CD4-positive, alpha-beta T cell (primary cell): ENCODE data around the gene ZNF836. TPM values are rescaled to one million over a fixed set of nuclear protein-coding genes. Genes with fewer than 3 reads are reported as not detected.

Source experiments
- ATAC-seq: fragments of 200-7000 bp; cut with Tn5 transposase; one replicate; pipeline ENCODE4 v1.10.0; 2022; ENCODE audit warnings: mild to moderate bottlenecking; ENCODE audit not compliant: poor library complexity
- CTCF ChIA-PET: fragments of 350-600 bp; sonication (Branson Sonifier 250); formaldehyde crosslinking; loops from one replicate; lab custom pipeline; 2021; ENCODE audit warnings: antibody characterized with exemption, inconsistent platforms; lab: Charles Lee
- POLR2A ChIA-PET: fragments of 350-600 bp; sonication (Branson Sonifier 250); formaldehyde crosslinking; loops from one replicate; lab custom pipeline; 2021; ENCODE audit warnings: antibody characterized with exemption, inconsistent platforms; lab: Charles Lee
- DNase-seq, 14 experiments: peaks; one replicate each; pipeline ENCODE4 v3.0.0-alpha.2; 2013 to 2020; ENCODE audit warnings: mixed read lengths in 2 of 14
- H3K27ac ChIP-seq, 2 donors: one replicate each; pipeline versions ENCODE4 v1.5.1 to v1.7.0; 2013; ENCODE audit warnings: low read length in 2 of 2, low read depth in 1 of 2, mild to moderate bottlenecking in 1 of 2
- H3K27me3 ChIP-seq, 2 experiments: 1 replicate in 1 of 2; 2 replicates in 1 of 2; pipeline versions ENCODE4 v1.6.1 to v1.7.0; 2013; ENCODE audit warnings: low read length in 2 of 2, control low read depth in 1 of 2, mild to moderate bottlenecking in 1 of 2, moderate library complexity in 1 of 2; ENCODE audit not compliant: insufficient read depth in 2 of 2, control insufficient read depth in 1 of 2
- H3K36me3 ChIP-seq: one replicate; pipeline ENCODE4 v1.6.1; 2013; ENCODE audit warnings: low read length, control low read depth; ENCODE audit not compliant: insufficient read depth
- H3K4me1 ChIP-seq: one replicate; pipeline ENCODE4 v1.6.1; 2013; ENCODE audit warnings: low read length, control low read depth; ENCODE audit not compliant: insufficient read depth
- H3K4me3 ChIP-seq: one replicate; pipeline ENCODE4 v1.5.1; 2013; ENCODE audit warnings: mild to moderate bottlenecking, low read length, moderate library complexity
- H3K9me3 ChIP-seq, 2 experiments: 1 replicate in 1 of 2; 2 replicates in 1 of 2; pipeline versions ENCODE4 v1.6.1 to v1.7.0; 2013; ENCODE audit warnings: low read length in 2 of 2, mild to moderate bottlenecking in 2 of 2, control low read depth in 1 of 2, moderate library complexity in 1 of 2; ENCODE audit not compliant: control insufficient read depth in 1 of 2, insufficient read depth in 1 of 2
- H3K27ac Mint-ChIP-seq: one replicate; pipeline ENCODE4 v1.8.0; 2020; ENCODE audit warnings: mixed read lengths
- H3K27me3 Mint-ChIP-seq: one replicate; pipeline ENCODE4 v1.8.0; 2021; ENCODE audit warnings: mixed read lengths
- H3K36me3 Mint-ChIP-seq: one replicate; pipeline ENCODE4 v1.8.0; 2021; ENCODE audit warnings: low read depth, mixed read lengths
- H3K4me1 Mint-ChIP-seq: one replicate; pipeline ENCODE4 v1.8.0; 2021; ENCODE audit warnings: low read depth, mixed read lengths
- H3K4me3 Mint-ChIP-seq: one replicate; pipeline ENCODE4 v1.8.0; 2020; ENCODE audit warnings: mild to moderate bottlenecking, mixed read lengths
- H3K9me3 Mint-ChIP-seq: one replicate; pipeline ENCODE4 v1.8.0; 2020; ENCODE audit warnings: mixed read lengths
- intact Hi-C, 2 experiments: fragments of 100-400 bp; cut with DNase I in 1 of 2; cut with micrococcal nuclease in 1 of 2; formaldehyde crosslinking; loops; one replicate each; pipeline versions ENCODE4 v1.15.1 to v1.9.0; 2023 to 2025; cut with DNase I, micrococcal nuclease
- total RNA-seq, 174 experiments: library from RNA in 2 of 174; stranded (reverse) in 2 of 174; gene quantifications; one replicate each; pipeline ENCODE4 v1.2.3 and lab custom pipeline; 2021 to 2026
- TF ChIP-seq, protein P1 (sequence below): fragments of 200-600 bp; IDR thresholded peaks from one replicate; pipeline ENCODE4 v1.8.0; 2022; ENCODE audit warnings: antibody characterized with exemption, mild to moderate bottlenecking

Gene ZNF836
- total RNA-seq, 2 experiments from 2014 or later, result 24.1 to 26.2 TPM

DNA sequence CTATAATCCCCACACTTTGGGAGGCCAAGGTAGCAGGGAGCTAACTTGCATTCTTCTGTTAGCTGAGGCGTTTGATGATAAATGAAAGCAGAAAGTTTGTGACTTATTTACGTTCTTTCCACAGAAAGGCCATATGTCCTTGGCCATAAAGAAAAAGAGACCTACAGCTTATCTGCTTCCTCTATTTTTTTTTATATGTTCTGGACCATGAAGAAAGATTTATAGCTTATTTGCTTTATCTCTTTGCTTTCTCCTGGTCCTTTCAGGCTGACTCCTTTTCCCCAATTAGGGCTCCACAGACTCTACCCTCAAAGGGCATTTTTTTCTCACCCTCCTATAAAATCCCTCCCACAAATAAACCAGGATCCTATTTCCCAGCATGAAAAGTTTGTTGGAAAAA lies 30.2 kb downstream of the ZNF836 start:
- ChIA-PET CTCF (interaction anchor here (0.6 to 3.6 kb wide), 2 partner anchors 48 to 536 kb away, joined by 4 to 23 read pairs; partner anchors contain the start of gene PPP2R1A), POLR2A (interaction anchor here (1.1 to 4.0 kb wide), 4 partner anchors 31 to 133 kb away, joined by 3 to 21 read pairs (median 13); partner anchors contain the start of genes PPP2R1A, ZNF432, ZNF615 and ZNF836)
- peaks cover 6 to 10% of the 10 kb centered on the region in 2 experiments for H3K9me3 ChIP-seq
- Mint-ChIP-seq H3K27ac (peak overlapping the region; percentile 93), H3K27me3 (no peaks in the 10 kb centered on the region), H3K4me1 (peaks cover 31% of the 10 kb centered on the region), H3K36me3 (peaks cover 40% of the 10 kb centered on the region), H3K9me3 (peaks cover 2% of the 10 kb centered on the region), H3K4me3 (peak overlapping the region; percentile 73)
- no peak overlapping the region for H3K27ac ChIP-seq
- ATAC-seq (no peak), DNase-seq (no peak)
- H3K4me3 ChIP-seq, result no peak overlapping the region
- H3K27me3 ChIP-seq, result no peaks in the 10 kb centered on the region
- intact Hi-C loops, result no loop called here
- H3K36me3 ChIP-seq, result no peaks in the 10 kb centered on the region
- TF ChIP-seq, protein P1, sequence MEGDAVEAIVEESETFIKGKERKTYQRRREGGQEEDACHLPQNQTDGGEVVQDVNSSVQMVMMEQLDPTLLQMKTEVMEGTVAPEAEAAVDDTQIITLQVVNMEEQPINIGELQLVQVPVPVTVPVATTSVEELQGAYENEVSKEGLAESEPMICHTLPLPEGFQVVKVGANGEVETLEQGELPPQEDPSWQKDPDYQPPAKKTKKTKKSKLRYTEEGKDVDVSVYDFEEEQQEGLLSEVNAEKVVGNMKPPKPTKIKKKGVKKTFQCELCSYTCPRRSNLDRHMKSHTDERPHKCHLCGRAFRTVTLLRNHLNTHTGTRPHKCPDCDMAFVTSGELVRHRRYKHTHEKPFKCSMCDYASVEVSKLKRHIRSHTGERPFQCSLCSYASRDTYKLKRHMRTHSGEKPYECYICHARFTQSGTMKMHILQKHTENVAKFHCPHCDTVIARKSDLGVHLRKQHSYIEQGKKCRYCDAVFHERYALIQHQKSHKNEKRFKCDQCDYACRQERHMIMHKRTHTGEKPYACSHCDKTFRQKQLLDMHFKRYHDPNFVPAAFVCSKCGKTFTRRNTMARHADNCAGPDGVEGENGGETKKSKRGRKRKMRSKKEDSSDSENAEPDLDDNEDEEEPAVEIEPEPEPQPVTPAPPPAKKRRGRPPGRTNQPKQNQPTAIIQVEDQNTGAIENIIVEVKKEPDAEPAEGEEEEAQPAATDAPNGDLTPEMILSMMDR, result no peak
- H3K4me1 ChIP-seq, result peaks cover 23% of the 10 kb centered on the region

DNA sequence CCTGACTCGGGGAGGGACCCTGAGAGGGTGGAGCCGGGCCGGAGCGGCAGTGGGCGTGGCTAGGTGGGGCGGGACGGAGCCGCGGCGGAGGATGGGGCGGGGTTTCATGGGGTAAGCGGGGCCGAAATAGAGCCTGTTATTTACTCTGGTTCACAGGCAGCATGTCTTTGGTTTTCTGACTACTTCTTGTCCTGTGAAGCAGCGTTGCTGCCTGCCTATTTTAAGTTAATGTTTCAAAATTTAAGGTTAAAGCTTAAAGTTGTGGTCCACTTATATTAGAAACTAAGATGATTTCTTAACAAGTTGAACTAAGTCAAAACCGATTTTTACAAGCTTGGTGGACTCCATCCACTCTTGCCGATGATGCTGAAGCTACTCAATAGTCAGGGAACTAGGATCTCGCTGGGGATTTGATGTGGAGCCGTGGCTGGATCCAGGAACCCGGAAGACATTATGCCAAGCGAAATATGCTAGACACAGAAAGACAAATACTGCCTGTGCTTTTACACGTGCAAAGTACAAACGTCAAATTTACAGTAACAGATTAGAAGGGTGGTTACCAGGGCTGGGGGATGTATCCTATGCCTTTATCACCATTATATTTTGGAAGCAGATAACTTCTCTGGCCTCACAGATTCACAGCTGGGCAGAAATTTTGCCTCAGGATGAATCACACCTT lies 31.2 kb downstream of the ZNF836 start:
- peaks cover 34% of the 10 kb centered on the region for H3K4me1 Mint-ChIP-seq
- peak in 8 of 14 experiments; percentile 97 to 99 (median 98) for DNase-seq
- Histone ChIP-seq H3K27ac (peak overlapping the region; percentile 26 to 85), H3K9me3 (peaks cover 0 to 7% of the 10 kb centered on the region in 2 experiments), H3K4me3 (peak overlapping the region; percentile 100), H3K4me1 (peaks cover 23% of the 10 kb centered on the region), H3K36me3 (no peaks in the 10 kb centered on the region), H3K27me3 (no peaks in the 10 kb centered on the region)
- no peaks in the 10 kb centered on the region for H3K27me3 Mint-ChIP-seq
- H3K27ac Mint-ChIP-seq, result peak overlapping the region; percentile 93
- CTCF ChIA-PET, result interaction anchor here (1.1 to 3.6 kb wide), 3 partner anchors 32 to 63 kb away, joined by 3 to 23 read pairs (median 8); partner anchors contain the start of gene PPP2R1A
- H3K36me3 Mint-ChIP-seq, result peaks cover 47% of the 10 kb centered on the region
- POLR2A ChIA-PET, result interaction anchor here (1.1 to 4.0 kb wide), 4 partner anchors 32 to 132 kb away, joined by 3 to 21 read pairs (median 13); partner anchors contain the start of genes PPP2R1A, ZNF432, ZNF615 and ZNF836
- H3K4me3 Mint-ChIP-seq, result peak overlapping the region; percentile 97
- TF ChIP-seq, protein P1, result no peak
- intact Hi-C loops, result loop anchor here (1.0 kb wide), 2 partner anchors 31 to 129 kb away; partner anchors contain the start of genes ZNF836 (in 2 of the 2) and ZNF766 (in 1 of the 2)
- H3K9me3 Mint-ChIP-seq, result peaks cover 6% of the 10 kb centered on the region
- peak; percentile 98 for ATAC-seq

DNA sequence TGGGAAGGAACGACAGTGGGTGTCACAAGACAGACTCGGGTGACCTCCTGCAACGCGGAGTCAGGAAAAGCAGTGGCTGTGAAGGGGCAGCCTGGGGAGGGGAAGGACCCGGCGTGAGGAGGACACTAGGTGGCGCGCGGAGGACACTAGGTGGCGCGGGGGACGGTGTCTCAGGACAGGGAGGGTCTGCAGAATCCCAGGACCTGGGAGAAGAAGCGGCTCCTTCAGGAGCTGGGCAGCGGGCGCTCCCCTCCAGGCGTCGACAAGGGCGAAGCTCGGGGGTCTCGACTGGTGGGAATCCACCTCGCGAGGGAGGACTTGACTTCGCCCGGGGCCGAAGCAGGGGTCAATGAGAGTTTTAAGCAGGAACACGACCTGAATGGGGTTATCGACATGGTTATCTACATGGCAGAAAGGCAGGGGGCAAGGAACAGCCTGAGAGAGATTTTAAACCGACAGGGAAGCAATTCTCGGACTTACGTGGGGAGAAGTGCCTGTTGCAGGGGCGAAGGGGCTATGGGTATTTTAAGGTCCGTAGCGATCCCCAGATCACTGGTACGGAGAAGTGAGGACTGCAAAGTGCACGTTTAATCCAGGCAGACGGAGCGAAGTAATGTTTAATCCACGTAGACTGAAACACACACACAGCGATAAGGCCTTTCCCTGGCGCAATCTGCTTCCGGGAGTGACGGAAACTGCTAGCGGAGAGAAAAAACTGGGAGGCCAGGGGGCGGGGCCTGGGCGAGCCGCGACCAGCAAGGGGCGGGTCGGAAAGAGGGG lies 32.0 kb downstream of the ZNF836 start, which contains the start of gene ZNF616:
Gene ZNF616, minus strand, starts transcription at position 687 of the 780 bp plus-strand sequence. CDS start 9,426 bp downstream, outside the sequence.
- H3K4me1 ChIP-seq, result peaks cover 23% of the 10 kb centered on the region
- TF ChIP-seq, protein P1, result peak; percentile 90
- no peaks in the 10 kb centered on the region for H3K27me3 Mint-ChIP-seq
- H3K36me3 Mint-ChIP-seq, result peaks cover 55% of the 10 kb centered on the region
- H3K27ac ChIP-seq, result peak within 1 kb of the TSS; percentile 79 to 92
- ATAC-seq, result peak; percentile 43
- H3K4me1 Mint-ChIP-seq, result peaks cover 38% of the 10 kb centered on the region
- H3K4me3 ChIP-seq, result peak within 1 kb of the TSS; percentile 100
- no peaks in the 10 kb centered on the region for H3K27me3 ChIP-seq
- DNase-seq, result peak; percentile 50 to 99 (median 84)
- intact Hi-C loops, result loop anchor here (1.0 to 5.0 kb wide), 6 partner anchors 32 to 598 kb away; partner anchors contain the start of genes PPP2R1A (in 2 of the 2), ZNF836 (in 2 of the 2), ZNF611 (in 1 of the 2) and ZNF766 (in 1 of the 2)
- ChIA-PET CTCF (interaction anchor here (0.8 to 3.6 kb wide), 6 partner anchors 33 to 153 kb away, joined by 3 to 23 read pairs (median 6); partner anchors contain the start of genes PPP2R1A and ZNF350), POLR2A (interaction anchor here (0.5 to 4.0 kb wide), 6 partner anchors 32 to 169 kb away, joined by 3 to 21 read pairs (median 6); partner anchors contain the start of genes PPP2R1A, ZNF432 and ZNF836)
- peaks cover 0 to 7% of the 10 kb centered on the region in 2 experiments for H3K9me3 ChIP-seq
- H3K9me3 Mint-ChIP-seq, result peaks cover 12% of the 10 kb centered on the region
- peak within 1 kb of the TSS; percentile 97 for H3K4me3 Mint-ChIP-seq
- H3K36me3 ChIP-seq, result no peaks in the 10 kb centered on the region
- peak within 1 kb of the TSS; percentile 93 for H3K27ac Mint-ChIP-seq
